ENCODE data around the gene STK11IP. TPM values are rescaled to one million over a fixed set of nuclear protein-coding genes. Genes with fewer than 3 reads are reported as not detected.

STK11IP gene
- total RNA-seq, 1 experiment from 2014 or later, result 39.9 TPM

DNA sequence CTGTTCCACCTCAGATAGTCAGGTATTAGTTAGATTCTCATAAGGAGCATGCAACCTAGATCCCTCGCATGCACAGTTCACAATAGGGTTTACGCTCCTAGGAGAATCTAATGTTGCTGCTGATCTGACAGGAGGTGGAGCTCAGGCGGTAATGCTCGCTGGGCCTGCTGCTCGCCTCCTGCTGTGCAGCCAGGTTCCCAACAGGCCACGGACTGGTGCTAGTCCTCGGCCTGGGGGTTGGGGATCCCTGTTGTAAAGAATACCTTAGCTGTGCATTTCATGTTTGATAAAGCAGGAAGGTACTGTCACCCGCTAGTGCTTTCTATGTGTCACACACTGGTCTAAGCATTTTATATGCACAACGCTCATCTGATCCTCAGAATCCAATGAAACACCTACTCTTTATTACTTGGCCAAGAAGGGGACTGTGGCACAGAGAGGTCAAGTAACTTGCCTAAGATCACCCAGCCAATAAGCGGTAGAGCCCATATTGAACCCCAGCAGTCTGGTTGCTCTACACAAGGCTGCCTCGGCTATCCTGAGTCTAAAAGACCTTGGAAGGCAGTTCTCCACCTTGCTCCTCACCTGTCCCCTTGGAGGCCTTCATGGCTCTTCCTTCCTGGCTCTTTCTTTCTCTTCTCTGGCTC lies 65.6 kb downstream of the STK11IP start (continued):
- TF ChIP-seq, protein P1, sequence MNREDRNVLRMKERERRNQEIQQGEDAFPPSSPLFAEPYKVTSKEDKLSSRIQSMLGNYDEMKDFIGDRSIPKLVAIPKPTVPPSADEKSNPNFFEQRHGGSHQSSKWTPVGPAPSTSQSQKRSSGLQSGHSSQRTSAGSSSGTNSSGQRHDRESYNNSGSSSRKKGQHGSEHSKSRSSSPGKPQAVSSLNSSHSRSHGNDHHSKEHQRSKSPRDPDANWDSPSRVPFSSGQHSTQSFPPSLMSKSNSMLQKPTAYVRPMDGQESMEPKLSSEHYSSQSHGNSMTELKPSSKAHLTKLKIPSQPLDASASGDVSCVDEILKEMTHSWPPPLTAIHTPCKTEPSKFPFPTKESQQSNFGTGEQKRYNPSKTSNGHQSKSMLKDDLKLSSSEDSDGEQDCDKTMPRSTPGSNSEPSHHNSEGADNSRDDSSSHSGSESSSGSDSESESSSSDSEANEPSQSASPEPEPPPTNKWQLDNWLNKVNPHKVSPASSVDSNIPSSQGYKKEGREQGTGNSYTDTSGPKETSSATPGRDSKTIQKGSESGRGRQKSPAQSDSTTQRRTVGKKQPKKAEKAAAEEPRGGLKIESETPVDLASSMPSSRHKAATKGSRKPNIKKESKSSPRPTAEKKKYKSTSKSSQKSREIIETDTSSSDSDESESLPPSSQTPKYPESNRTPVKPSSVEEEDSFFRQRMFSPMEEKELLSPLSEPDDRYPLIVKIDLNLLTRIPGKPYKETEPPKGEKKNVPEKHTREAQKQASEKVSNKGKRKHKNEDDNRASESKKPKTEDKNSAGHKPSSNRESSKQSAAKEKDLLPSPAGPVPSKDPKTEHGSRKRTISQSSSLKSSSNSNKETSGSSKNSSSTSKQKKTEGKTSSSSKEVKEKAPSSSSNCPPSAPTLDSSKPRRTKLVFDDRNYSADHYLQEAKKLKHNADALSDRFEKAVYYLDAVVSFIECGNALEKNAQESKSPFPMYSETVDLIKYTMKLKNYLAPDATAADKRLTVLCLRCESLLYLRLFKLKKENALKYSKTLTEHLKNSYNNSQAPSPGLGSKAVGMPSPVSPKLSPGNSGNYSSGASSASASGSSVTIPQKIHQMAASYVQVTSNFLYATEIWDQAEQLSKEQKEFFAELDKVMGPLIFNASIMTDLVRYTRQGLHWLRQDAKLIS (CRISPR knock-in tag; IDR thresholded peaks at IDR 0.05; ENCODE audit: borderline replicate concordance), result no peak
- TF ChIP-seq CREM (CRISPR knock-in tag; IDR thresholded peaks at IDR 0.05), result no peak
- TF ChIP-seq TP53 (CRISPR knock-in tag; IDR thresholded peaks at IDR 0.05), result no peak
- TF ChIP-seq ZNF219 (CRISPR knock-in tag; IDR thresholded peaks at IDR 0.05; ENCODE audit: borderline replicate concordance), result no peak
- TF ChIP-seq, protein P2, sequence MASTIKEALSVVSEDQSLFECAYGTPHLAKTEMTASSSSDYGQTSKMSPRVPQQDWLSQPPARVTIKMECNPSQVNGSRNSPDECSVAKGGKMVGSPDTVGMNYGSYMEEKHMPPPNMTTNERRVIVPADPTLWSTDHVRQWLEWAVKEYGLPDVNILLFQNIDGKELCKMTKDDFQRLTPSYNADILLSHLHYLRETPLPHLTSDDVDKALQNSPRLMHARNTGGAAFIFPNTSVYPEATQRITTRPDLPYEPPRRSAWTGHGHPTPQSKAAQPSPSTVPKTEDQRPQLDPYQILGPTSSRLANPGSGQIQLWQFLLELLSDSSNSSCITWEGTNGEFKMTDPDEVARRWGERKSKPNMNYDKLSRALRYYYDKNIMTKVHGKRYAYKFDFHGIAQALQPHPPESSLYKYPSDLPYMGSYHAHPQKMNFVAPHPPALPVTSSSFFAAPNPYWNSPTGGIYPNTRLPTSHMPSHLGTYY (CRISPR knock-in tag; IDR thresholded peaks at IDR 0.05), result no peak
- TF ChIP-seq, protein P3, sequence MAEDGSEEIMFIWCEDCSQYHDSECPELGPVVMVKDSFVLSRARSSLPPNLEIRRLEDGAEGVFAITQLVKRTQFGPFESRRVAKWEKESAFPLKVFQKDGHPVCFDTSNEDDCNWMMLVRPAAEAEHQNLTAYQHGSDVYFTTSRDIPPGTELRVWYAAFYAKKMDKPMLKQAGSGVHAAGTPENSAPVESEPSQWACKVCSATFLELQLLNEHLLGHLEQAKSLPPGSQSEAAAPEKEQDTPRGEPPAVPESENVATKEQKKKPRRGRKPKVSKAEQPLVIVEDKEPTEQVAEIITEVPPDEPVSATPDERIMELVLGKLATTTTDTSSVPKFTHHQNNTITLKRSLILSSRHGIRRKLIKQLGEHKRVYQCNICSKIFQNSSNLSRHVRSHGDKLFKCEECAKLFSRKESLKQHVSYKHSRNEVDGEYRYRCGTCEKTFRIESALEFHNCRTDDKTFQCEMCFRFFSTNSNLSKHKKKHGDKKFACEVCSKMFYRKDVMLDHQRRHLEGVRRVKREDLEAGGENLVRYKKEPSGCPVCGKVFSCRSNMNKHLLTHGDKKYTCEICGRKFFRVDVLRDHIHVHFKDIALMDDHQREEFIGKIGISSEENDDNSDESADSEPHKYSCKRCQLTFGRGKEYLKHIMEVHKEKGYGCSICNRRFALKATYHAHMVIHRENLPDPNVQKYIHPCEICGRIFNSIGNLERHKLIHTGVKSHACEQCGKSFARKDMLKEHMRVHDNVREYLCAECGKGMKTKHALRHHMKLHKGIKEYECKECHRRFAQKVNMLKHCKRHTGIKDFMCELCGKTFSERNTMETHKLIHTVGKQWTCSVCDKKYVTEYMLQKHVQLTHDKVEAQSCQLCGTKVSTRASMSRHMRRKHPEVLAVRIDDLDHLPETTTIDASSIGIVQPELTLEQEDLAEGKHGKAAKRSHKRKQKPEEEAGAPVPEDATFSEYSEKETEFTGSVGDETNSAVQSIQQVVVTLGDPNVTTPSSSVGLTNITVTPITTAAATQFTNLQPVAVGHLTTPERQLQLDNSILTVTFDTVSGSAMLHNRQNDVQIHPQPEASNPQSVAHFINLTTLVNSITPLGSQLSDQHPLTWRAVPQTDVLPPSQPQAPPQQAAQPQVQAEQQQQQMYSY (CRISPR knock-in tag; IDR thresholded peaks at IDR 0.05), result no peak
- no peak for TF ChIP-seq HMGA2 (CRISPR knock-in tag; IDR thresholded peaks at IDR 0.05)
- TF ChIP-seq NFE2L1 (CRISPR knock-in tag; IDR thresholded peaks at IDR 0.05), result no peak
- TF ChIP-seq, protein P4, sequence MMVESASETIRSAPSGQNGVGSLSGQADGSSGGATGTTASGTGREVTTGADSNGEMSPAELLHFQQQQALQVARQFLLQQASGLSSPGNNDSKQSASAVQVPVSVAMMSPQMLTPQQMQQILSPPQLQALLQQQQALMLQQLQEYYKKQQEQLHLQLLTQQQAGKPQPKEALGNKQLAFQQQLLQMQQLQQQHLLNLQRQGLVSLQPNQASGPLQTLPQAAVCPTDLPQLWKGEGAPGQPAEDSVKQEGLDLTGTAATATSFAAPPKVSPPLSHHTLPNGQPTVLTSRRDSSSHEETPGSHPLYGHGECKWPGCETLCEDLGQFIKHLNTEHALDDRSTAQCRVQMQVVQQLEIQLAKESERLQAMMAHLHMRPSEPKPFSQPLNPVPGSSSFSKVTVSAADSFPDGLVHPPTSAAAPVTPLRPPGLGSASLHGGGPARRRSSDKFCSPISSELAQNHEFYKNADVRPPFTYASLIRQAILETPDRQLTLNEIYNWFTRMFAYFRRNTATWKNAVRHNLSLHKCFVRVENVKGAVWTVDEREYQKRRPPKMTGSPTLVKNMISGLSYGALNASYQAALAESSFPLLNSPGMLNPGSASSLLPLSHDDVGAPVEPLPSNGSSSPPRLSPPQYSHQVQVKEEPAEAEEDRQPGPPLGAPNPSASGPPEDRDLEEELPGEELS (CRISPR knock-in tag; IDR thresholded peaks at IDR 0.05), result no peak
- no peak for TF ChIP-seq ZNF232 (CRISPR knock-in tag; IDR thresholded peaks at IDR 0.05)
- no peak for TF ChIP-seq CBFB (CRISPR knock-in tag; IDR thresholded peaks at IDR 0.05; ENCODE audit: low read depth)

DNA sequence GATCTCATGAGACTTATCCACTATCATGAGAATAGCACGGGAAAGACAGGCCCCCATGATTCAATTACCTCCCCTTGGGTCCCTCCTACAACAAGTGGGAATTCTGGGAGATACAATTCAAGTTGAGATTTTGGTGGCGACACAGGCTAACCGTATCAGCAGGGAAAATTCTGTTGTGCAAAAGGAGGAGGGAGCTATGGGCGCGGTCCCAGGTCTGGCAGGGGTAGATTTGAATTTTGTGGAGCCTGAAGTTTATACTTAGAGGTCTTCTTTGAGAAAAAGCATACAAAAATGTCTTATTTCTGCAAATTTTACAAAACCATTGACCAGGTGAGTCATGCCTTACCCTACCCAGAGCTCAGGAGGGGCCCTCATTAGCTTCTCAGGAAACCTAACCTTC lies 66.4 kb downstream of the STK11IP start:
- peaks cover 39% of the 10 kb centered on the region for H3K9me3 Mint-ChIP-seq
- H3K36me3 Mint-ChIP-seq, result peaks cover 14% of the 10 kb centered on the region
- ChIA-PET CTCF (interaction anchor here (1.4 kb wide), 1 partner anchor 45 kb away, joined by 3 read pairs; no protein-coding TSS in a partner anchor), POLR2A (no interaction called here)
- DNase-seq (ENCODE audit: low spot score) (no peak), ATAC-seq (no peak)
- H3K4me3 Mint-ChIP-seq, result no peak overlapping the region
- no peak overlapping the region for H3K27ac Mint-ChIP-seq
- H3K4me1 Mint-ChIP-seq, result peaks cover 16% of the 10 kb centered on the region
- peaks cover 14% of the 10 kb centered on the region for H3K27me3 Mint-ChIP-seq (ENCODE audit: low read depth)
- TF ChIP-seq, protein P5, sequence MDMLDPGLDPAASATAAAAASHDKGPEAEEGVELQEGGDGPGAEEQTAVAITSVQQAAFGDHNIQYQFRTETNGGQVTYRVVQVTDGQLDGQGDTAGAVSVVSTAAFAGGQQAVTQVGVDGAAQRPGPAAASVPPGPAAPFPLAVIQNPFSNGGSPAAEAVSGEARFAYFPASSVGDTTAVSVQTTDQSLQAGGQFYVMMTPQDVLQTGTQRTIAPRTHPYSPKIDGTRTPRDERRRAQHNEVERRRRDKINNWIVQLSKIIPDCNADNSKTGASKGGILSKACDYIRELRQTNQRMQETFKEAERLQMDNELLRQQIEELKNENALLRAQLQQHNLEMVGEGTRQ (CRISPR knock-in tag; IDR thresholded peaks at IDR 0.05), result no peak
- TF ChIP-seq CREM (CRISPR knock-in tag; IDR thresholded peaks at IDR 0.05), result no peak
- TF ChIP-seq, protein P1 (CRISPR knock-in tag; IDR thresholded peaks at IDR 0.05; ENCODE audit: borderline replicate concordance), result no peak
- TF ChIP-seq TEAD1 (CRISPR knock-in tag; IDR thresholded peaks at IDR 0.05), result no peak
- TF ChIP-seq, protein P4 (CRISPR knock-in tag; IDR thresholded peaks at IDR 0.05), result no peak
- TF ChIP-seq, protein P6, sequence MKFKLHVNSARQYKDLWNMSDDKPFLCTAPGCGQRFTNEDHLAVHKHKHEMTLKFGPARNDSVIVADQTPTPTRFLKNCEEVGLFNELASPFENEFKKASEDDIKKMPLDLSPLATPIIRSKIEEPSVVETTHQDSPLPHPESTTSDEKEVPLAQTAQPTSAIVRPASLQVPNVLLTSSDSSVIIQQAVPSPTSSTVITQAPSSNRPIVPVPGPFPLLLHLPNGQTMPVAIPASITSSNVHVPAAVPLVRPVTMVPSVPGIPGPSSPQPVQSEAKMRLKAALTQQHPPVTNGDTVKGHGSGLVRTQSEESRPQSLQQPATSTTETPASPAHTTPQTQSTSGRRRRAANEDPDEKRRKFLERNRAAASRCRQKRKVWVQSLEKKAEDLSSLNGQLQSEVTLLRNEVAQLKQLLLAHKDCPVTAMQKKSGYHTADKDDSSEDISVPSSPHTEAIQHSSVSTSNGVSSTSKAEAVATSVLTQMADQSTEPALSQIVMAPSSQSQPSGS (CRISPR knock-in tag; IDR thresholded peaks at IDR 0.05; ENCODE audit: borderline replicate concordance, low read depth), result no peak
